T-helper 17 cell (primary cell): ENCODE data around the gene SYT7. TPM values are rescaled to one million over a fixed set of nuclear protein-coding genes. Genes with fewer than 3 reads are reported as not detected.

ENCODE experiments used
- ATAC-seq: fragments of 150-1000 bp; cut with Tn5 transposase; 2 replicates; pipeline ENCODE4 v1.10.0; 2021; ENCODE audit warnings: mild to moderate bottlenecking, moderate library complexity
- DNase-seq, 3 donors: peaks; one replicate each; pipeline versions ENCODE4 v3.0.0 to v3.0.0-alpha.2; 2020 to 2021
- H3K9me3 ChIP-seq: one replicate; pipeline ENCODE4 v1.7.0; 2013; ENCODE audit warnings: low read length, mild to moderate bottlenecking; ENCODE audit not compliant: control insufficient read depth, poor library complexity, severe bottlenecking
- H3K27ac Mint-ChIP-seq: one replicate; pipeline ENCODE4 v1.8.0; 2022; ENCODE audit warnings: mild to moderate bottlenecking, moderate library complexity, mixed read lengths
- H3K27me3 Mint-ChIP-seq: one replicate; pipeline ENCODE4 v1.8.0; 2022; ENCODE audit warnings: mixed read lengths
- H3K36me3 Mint-ChIP-seq: one replicate; pipeline ENCODE4 v1.8.0; 2022; ENCODE audit warnings: low read depth, mixed read lengths
- H3K4me1 Mint-ChIP-seq: one replicate; pipeline ENCODE4 v1.8.0; 2022; ENCODE audit warnings: mild to moderate bottlenecking, mixed read lengths
- H3K4me3 Mint-ChIP-seq: one replicate; pipeline ENCODE4 v1.8.0; 2022; ENCODE audit warnings: mild to moderate bottlenecking, moderate library complexity, mixed read lengths
- total RNA-seq, 4 donors: library from RNA in 2 of 4; stranded (reverse) in 2 of 4; gene quantifications; one replicate each; pipeline ENCODE4 v1.2.3 and lab custom pipeline; 2022 to 2026

Gene SYT7, protein sequence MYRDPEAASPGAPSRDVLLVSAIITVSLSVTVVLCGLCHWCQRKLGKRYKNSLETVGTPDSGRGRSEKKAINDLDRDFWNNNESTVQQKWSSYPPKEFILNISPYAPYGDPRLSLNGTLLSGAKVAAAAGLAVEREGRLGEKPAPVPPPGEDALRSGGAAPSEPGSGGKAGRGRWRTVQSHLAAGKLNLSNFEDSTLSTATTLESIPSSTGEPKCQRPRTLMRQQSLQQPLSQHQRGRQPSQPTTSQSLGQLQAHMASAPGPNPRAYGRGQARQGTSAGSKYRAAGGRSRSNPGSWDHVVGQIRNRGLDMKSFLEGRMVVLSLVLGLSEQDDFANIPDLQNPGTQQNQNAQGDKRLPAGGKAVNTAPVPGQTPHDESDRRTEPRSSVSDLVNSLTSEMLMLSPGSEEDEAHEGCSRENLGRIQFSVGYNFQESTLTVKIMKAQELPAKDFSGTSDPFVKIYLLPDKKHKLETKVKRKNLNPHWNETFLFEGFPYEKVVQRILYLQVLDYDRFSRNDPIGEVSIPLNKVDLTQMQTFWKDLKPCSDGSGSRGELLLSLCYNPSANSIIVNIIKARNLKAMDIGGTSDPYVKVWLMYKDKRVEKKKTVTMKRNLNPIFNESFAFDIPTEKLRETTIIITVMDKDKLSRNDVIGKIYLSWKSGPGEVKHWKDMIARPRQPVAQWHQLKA
- not detected for total RNA-seq
- total RNA-seq (lab: John Stamatoyannopoulos, UW): 0.08 to 0.46 reads per million in 2 donors

DNA sequence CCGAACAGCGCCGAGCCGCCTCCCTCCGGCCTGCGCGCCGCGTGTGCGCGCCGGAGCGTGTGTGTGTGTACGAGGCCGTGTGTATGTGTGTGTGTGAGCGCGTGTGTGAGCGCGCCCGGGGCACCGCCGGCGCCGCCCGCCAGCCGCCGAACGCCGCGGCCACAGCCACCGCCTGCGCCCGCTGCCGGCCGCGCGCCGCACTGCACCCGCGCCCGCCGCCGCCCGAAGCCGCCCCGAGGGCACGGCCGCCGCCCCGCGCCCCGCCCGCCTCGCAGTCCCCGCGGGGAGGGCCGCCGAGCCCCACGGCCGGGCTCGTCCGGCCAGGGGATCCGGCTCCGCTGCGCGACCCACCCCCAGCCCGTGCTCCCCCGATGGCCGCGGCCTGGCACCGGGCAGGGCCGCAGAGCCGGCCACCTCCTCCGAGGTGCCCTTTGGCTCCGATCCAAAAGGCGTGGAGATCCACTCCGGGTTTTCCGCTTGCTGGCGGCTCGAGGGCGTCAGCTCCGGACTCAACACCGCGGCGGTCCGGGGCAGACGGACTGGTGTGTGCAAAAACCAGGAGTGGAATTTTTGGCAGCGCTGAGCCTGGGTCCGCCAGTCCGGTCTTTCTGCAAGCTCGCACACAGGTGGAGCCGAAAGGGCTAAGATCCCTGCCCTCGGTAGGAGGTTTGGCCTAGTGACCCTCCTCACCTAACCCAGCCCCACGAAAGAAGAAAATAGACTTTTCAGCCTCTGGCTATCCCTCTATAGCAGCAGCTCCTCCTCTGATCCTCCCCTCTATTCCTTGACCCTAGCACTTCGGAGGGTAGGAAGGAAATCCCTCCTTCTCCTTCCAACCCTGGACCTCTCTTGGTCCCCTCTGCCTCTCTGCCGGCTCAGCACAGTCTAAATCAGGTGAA is at the start of gene SYT7:
TSS of gene SYT7 (minus strand) at position 47 of the 899 bp plus-strand sequence. CDS start 256 bp downstream, outside the sequence.
- Mint-ChIP-seq H3K36me3 (peaks cover 2% of the 10 kb centered on the region), H3K27me3 (peaks cover 43% of the 10 kb centered on the region), H3K27ac (peak within 1 kb of the TSS; percentile 79), H3K4me3 (peak within 1 kb of the TSS; percentile 90), H3K4me1 (peaks cover 15% of the 10 kb centered on the region)
- no peaks in the 10 kb centered on the region for H3K9me3 ChIP-seq
- ATAC-seq: peak; percentile 90
- DNase-seq: peak; percentile 84 to 96 (median 84)

DNA sequence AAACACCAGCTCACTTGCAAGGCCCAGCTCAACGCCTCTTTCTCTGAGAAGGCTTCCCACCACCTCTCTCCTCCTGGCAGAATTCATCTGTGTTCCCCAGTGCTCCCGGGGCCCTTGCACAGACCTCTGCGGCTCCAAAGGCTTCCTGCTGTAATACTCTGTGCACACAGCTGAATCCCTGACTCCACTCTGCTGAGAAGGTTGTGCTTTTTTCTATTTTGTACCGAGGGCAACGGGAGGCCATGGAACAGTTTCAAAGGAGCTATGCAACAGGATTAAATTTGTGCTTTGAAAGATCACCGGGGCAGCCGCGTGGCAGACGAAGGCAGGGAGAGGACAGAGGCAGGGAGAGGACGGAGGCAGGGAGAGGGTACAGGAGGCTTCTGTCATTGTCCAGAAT is 49.2 kb upstream of the SYT7 start:
- no peak for DNase-seq
- Mint-ChIP-seq H3K4me3 (no peak overlapping the region), H3K27ac (no peak overlapping the region), H3K36me3 (peaks cover 2% of the 10 kb centered on the region), H3K27me3 (peaks cover 39% of the 10 kb centered on the region), H3K4me1 (peaks cover 8% of the 10 kb centered on the region)
- ATAC-seq: no peak
- H3K9me3 ChIP-seq: no peaks in the 10 kb centered on the region

DNA sequence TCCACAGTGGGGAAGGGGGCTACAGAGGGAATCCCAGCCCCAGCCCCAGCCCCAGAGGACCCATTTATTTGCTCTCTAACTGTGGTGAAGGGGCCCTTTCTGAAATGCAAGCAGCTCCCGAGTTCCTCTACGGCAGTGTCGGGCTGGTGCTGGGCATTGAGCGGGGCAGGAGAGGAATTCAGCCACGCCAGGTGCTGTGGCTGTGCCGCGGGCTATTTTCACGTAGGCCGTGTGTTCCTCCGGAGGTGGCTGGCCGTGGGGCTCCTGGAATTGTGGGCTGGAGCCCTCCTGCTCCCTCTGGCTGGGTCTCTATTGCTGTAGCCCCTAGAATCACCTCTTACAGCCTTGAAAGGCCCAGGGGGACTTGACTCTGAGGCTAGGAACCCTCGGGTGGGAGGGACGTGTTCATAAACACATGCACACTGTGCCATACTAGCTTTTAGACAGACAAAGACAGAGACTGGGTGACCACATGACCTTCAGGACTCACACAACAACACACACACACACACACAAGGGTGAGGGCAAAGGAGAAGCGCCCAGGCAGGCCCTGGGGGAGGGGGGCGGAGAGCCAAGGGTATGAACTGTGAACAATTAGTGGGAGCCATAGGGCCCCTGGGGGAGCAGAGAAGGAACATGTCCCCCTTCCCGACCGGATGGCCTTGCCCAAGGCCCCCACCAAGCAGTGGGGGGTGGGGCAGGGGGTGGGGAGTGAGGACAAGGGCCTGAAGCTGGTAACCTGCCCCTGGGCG is 48.4 kb upstream of the SYT7 start:
- no peak for DNase-seq
- peaks cover 39% of the 10 kb centered on the region for H3K27me3 Mint-ChIP-seq
- ATAC-seq: no peak
- peaks cover 2% of the 10 kb centered on the region for H3K36me3 Mint-ChIP-seq
- no peak overlapping the region for H3K4me3 Mint-ChIP-seq
- H3K27ac Mint-ChIP-seq: no peak overlapping the region
- H3K4me1 Mint-ChIP-seq: peaks cover 8% of the 10 kb centered on the region
- no peaks in the 10 kb centered on the region for H3K9me3 ChIP-seq

DNA sequence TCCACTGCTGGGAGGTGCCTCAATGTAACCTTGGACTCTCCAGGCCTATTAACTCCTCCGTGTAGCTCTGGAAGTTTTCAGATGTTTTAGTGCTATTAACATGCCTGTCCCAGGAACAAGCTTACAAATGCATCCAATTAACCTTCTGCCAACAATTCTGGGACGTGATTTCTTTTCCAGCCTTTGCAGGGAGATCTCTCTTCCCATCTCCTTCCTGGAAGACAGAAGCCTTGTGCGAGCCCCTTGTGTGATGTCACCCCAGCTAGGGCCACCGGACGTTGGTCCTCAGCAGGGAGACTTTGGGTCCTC is 47.7 kb upstream of the SYT7 start:
- Mint-ChIP-seq H3K27ac (no peak overlapping the region), H3K4me1 (peaks cover 8% of the 10 kb centered on the region), H3K36me3 (peaks cover 2% of the 10 kb centered on the region), H3K27me3 (peaks cover 39% of the 10 kb centered on the region), H3K4me3 (no peak overlapping the region)
- no peak for DNase-seq
- H3K9me3 ChIP-seq: no peaks in the 10 kb centered on the region
- ATAC-seq: no peak

DNA sequence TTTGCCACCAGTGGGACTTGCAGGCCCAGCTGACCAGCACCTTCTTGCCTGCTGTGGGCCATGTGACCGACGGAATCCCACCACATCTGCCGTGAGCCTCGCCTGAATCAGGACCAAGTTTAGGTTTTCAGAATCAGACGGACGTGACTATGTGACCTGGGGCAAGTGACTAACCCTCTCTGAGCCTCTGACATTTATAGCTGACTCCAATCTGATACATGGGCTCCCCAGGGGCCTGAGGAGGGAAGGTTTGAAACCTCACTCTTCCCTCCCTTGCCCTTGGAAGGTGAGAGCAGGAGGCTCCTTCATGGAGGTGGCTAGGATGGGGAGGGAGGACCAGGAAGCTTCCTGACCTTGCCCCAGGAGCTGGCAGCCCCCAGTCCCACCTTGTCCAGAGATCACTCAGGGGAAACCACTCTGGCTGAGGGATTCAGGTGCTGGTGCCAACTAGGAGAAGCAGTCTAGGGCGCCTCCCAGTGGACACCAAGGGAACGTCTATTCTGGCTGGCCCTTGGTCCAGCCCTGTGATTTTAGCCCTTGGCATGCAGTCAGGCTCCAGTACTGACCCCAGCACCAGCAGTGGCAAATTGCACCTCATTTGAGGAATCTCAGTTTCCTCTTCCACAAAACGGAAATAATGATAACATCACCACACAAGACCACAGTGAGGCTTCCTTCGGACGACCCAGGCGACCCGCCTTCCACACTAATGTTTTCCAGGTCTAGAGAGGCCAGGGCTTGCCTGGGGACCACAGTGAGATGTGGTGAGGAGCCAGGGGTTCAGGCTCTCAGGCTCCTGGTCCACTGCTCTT is 47.2 kb upstream of the SYT7 start:
- peaks cover 2% of the 10 kb centered on the region for H3K36me3 Mint-ChIP-seq
- H3K27ac Mint-ChIP-seq: no peak overlapping the region
- H3K4me1 Mint-ChIP-seq: peaks cover 8% of the 10 kb centered on the region
- no peak for ATAC-seq
- DNase-seq: peak in 1 of 3 donors; percentile 23
- peaks cover 41% of the 10 kb centered on the region for H3K27me3 Mint-ChIP-seq
- no peak overlapping the region for H3K4me3 Mint-ChIP-seq
- no peaks in the 10 kb centered on the region for H3K9me3 ChIP-seq

DNA sequence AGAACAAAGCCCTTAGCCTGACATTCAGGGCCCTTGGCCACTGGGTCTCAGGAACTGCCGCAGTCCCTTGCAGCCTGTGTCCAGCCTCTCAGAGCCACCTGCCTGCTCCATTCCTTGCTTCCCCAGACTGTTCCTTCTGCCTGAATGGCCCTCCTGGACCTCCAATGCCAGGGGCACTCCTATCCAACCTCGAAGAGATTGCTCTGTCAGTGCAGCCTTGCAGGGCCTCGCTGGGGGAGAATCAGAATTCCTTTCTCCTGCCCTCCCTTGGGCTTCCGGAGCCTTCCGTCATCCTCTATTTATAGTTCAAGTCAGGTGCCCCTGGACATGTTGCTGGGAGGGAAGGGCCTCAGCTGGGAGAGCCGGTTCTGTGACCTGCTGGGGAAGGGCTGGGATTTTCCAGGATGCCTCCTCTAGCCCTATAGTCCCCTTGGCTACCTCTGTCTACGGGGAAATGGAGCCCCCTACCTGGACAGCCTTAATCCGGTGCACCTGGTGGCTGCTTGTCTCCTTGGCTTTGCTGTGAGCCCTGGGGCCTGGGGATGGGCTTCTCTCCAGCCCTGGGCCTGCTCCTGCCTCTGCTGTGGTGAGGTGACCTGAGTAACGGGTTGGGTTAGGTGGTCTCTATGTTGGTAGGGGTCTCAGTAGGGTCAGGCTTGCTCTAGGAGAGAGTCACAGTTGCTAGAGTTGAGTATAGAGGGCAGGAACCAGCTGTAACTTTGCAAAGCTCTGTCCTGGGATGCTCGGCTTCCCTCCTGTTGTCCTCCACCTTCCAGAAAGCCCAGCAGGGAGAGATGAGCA is 45.9 kb upstream of the SYT7 start:
- H3K4me3 Mint-ChIP-seq: no peak overlapping the region
- no peaks in the 10 kb centered on the region for H3K9me3 ChIP-seq
- peaks cover 8% of the 10 kb centered on the region for H3K4me1 Mint-ChIP-seq
- no peak overlapping the region for H3K27ac Mint-ChIP-seq
- no peak for DNase-seq
- peaks cover 54% of the 10 kb centered on the region for H3K27me3 Mint-ChIP-seq
- peaks cover 2% of the 10 kb centered on the region for H3K36me3 Mint-ChIP-seq
- no peak for ATAC-seq

DNA sequence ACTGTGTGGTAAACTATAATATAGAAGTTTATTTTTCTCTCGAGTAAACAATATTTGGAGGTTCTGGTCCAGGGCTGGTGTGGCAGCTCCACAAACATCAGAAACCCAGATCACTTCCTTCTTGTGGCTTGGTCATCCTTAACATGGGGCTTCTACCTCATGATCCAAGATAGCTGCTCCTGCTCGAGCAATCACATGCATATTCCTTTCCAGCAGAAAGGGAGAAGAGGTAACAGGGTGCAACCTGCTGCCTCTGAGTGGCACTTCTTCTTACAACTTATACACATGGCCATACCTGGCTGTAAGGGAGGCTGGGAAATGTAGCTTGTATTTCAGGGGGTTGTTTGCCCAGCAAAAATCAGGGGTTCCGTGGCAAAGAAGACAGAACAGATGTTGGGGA is 44.6 kb upstream of the SYT7 start:
- no peak overlapping the region for H3K4me3 Mint-ChIP-seq
- H3K36me3 Mint-ChIP-seq: peaks cover 4% of the 10 kb centered on the region
- H3K9me3 ChIP-seq: no peaks in the 10 kb centered on the region
- no peak for ATAC-seq
- H3K27ac Mint-ChIP-seq: no peak overlapping the region
- H3K27me3 Mint-ChIP-seq: peaks cover 61% of the 10 kb centered on the region
- no peak for DNase-seq
- H3K4me1 Mint-ChIP-seq: peaks cover 8% of the 10 kb centered on the region

DNA sequence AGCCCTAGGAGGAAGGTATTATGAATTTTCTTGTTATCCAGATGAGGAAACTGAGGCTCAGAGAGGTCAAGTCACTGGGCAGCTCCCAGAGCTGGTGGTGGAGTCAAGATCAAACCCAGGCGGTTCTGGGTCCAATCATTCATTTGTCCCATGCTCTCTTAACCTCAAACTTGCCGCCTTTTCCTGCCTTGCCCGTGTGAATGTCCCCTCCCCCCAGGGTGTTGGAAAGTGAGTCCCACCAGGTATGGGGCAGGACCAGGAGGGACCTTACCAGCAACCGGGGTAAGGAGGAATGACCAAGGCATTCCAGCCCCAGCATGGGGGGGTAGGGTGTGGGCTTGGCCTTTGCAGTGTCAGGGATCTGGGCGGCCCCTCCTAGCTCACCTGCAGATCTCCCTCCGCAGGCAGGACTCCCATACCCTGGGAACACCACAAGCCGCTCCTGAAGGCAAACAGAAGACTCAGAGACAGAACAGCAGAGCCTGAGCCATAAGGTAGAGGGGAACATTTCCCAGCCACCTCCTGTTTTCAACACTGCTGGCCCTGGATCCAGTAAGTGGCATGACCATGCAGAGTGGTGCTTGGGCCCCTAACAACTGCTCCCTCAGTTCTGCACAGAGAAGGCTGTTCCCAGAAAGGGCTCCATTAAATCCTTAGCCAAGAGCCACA is 41.2 kb upstream of the SYT7 start:
- H3K36me3 Mint-ChIP-seq: peaks cover 2% of the 10 kb centered on the region
- DNase-seq (no peak), ATAC-seq (no peak)
- no peaks in the 10 kb centered on the region for H3K9me3 ChIP-seq
- H3K27ac Mint-ChIP-seq: no peak overlapping the region
- peaks cover 57% of the 10 kb centered on the region for H3K27me3 Mint-ChIP-seq
- no peaks in the 10 kb centered on the region for H3K4me1 Mint-ChIP-seq
- no peak overlapping the region for H3K4me3 Mint-ChIP-seq

DNA sequence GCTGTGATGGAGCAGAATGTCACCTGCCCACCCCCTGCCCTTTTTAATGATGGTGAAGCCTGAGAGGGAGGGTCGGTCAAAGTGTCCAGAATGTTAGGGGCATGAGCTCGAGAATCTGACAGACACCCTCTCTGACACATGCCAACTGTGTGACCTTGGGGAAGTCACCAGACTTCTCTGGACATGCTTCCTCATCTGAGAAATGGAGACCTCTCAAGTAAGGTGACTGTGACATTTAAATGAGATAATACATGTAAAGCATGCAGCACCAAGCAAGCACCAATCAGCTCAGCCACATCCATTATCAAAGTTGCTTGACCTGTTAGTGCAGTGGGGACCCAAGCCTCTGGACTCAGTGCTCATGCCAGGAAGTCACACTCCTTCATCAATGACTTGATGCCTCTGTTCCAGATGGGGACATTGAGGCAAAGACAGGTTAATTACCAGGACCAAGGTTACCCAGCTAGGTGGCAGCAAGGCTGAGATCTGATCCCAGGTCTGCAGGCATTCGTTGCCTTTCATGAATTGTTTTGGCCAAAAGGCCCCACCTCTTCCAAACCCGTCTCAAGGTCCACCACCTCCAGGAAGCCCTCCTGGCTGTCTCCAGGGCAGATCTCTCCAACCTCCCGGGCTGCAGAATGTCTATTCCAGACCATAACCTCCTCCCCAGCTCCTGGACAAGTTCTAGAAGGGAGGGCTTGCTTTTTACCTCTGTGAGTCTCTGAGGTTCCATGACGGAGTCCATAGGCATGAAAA is 38.8 kb upstream of the SYT7 start:
- Mint-ChIP-seq H3K27me3 (peaks cover 52% of the 10 kb centered on the region), H3K4me1 (no peaks in the 10 kb centered on the region), H3K4me3 (no peak overlapping the region), H3K27ac (no peak overlapping the region), H3K36me3 (peaks cover 2% of the 10 kb centered on the region)
- no peaks in the 10 kb centered on the region for H3K9me3 ChIP-seq
- DNase-seq: no peak
- ATAC-seq: no peak

DNA sequence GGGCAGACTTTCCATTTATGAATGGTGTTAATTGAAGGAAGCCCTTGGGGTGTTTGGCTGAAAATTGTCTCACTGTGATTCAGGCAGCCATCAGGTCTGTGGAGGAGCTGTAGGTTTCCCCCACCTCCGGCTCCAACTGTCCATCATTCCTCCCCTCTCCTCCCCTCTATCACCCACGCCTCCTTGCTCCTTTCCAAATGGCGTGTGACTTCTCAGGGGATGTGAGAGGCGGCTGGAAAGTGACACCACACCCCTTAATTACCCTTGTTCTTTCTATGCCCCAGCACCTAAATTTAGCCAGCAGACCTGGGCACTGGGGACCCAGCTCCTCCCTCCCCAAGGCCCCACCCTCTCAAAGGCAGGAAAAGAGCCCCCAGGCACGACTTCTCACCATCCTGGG is 38.1 kb upstream of the SYT7 start:
- ATAC-seq (no peak), DNase-seq (no peak)
- Mint-ChIP-seq H3K4me1 (no peaks in the 10 kb centered on the region), H3K36me3 (peaks cover 2% of the 10 kb centered on the region), H3K27me3 (peaks cover 57% of the 10 kb centered on the region), H3K27ac (peak overlapping the region; percentile 34), H3K4me3 (no peak overlapping the region)
- no peaks in the 10 kb centered on the region for H3K9me3 ChIP-seq

DNA sequence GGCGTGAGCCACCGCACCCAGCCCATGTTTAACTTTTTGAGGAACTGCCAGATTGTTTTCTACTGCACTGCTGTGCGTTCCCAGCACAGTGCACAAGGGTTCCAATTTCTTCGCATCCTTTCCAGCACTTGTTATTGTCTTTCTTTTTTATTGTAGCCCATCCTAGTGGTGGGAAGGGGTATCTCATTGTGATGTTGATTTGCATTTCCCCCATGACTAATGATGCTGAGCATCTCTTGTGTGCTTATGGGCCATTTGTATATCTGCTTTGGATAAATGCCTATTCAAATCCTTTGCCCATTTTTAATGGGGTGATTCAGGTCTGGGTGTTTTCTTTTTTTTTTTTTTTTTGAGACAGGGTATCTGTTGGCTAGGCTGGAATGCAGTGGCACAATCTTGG is 36.6 kb upstream of the SYT7 start:
- DNase-seq (no peak), ATAC-seq (no peak)
- no peaks in the 10 kb centered on the region for H3K9me3 ChIP-seq
- H3K36me3 Mint-ChIP-seq: peaks cover 2% of the 10 kb centered on the region
- no peaks in the 10 kb centered on the region for H3K4me1 Mint-ChIP-seq
- no peak overlapping the region for H3K27ac Mint-ChIP-seq
- peaks cover 57% of the 10 kb centered on the region for H3K27me3 Mint-ChIP-seq
- no peak overlapping the region for H3K4me3 Mint-ChIP-seq
